Mucosa of descending colon (tissue), 3 donors: Measurements from ENCODE around the gene NEIL3. TPM values are rescaled to one million over a fixed set of nuclear protein-coding genes. Genes with fewer than 3 reads are reported as not detected.

Source experiments
- ATAC-seq: fragments of 200-7000 bp; cut with Tn5 transposase; one replicate; pipeline ENCODE4 v1.9.1; 2020; ENCODE audit warnings: mild to moderate bottlenecking, moderate library complexity
- DNase-seq, 3 donors: peaks; one replicate each; pipeline ENCODE4 v3.0.0-alpha.2; 2020
- H3K36me3 ChIP-seq: fragments of 200-600 bp; one replicate; pipeline ENCODE4 v1.8.0; 2021; ENCODE audit warnings: low read depth, mild to moderate bottlenecking
- H3K4me1 ChIP-seq: fragments of 200-600 bp; one replicate; pipeline ENCODE4 v1.8.0; 2021; ENCODE audit warnings: low read depth, mild to moderate bottlenecking
- H3K4me3 ChIP-seq: fragments of 200-600 bp; one replicate; pipeline ENCODE4 v1.8.0; 2021; ENCODE audit warnings: mild to moderate bottlenecking
- H3K9me3 ChIP-seq: fragments of 200-600 bp; one replicate; pipeline ENCODE4 v1.8.0; 2021; ENCODE audit warnings: mild to moderate bottlenecking
- intact Hi-C, 2 donors: fragments of 100-400 bp; cut with DNase I in 1 of 2; cut with micrococcal nuclease in 1 of 2; formaldehyde crosslinking; loops; one replicate each; pipeline versions ENCODE4 v1.11.0 to v1.11.1; 2022; cut with DNase I, micrococcal nuclease
- total RNA-seq, 3 donors: library from RNA; stranded (reverse); fragmentation: NEBNext Ultra II Directional in 2 of 3; extraction: Animal tissue kit (Norgen Biotek cat#: 25700) in 2 of 3; gene quantifications; one replicate each; pipeline versions ENCODE4 v1.2.1 to v1.2.4, GENCODE V29; 2021 to 2023
- TF ChIP-seq, protein P1 (sequence below): fragments of 200-600 bp; IDR thresholded peaks from one replicate; pipeline ENCODE4 v1.8.0; 2022; ENCODE audit warnings: antibody characterized with exemption, mild to moderate bottlenecking
- donor health status: DM: no; HTN: no; CAD: no; lungs with moderate emphysema.
- donor health status: DM: no; HTN: no; CAD: no.
- donor health status: DM: no; HTN: yes; CAD: no.

NEIL3 gene
- total RNA-seq, 3 donors from 2014 or later = 0.76 to 3.2 (median 1.4) TPM

DNA sequence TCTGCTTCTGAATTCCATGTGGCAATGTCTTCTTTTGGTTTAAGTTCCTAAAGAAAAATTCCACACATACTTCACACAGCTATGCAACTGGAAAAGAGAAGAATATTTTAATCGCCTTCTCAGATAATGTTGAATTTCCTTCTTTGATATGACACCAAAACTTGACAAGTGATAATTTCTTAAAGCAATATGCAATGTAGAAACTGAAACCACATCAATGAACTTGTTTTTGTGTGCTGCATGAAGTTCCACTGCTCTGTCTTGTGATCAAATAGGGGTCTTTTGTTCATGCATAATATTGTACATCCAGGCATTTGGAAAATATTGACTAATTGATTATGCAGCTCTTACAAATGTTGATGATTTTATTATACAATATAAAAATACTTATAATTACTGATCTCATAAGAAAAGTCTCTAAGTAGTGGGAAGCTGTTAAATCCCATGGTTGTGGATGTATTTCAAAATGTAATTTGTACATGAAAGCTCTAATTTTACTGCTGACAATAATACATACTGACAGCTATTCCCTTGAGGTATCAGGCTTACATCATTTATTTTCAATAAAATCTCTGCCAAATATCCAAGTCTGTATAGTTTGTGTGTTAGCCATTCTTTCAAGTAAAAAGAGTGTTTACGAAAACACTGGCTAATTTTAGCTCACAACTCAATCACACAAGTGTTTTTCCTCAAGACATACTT, 76.1 kb downstream of the NEIL3 start:
- intact Hi-C loops = no loop called here
- Histone ChIP-seq H3K36me3 (no peaks in the 10 kb centered on the region), H3K4me3 (no peak overlapping the region), H3K9me3 (no peaks in the 10 kb centered on the region), H3K4me1 (no peaks in the 10 kb centered on the region)
- TF ChIP-seq, protein P1, sequence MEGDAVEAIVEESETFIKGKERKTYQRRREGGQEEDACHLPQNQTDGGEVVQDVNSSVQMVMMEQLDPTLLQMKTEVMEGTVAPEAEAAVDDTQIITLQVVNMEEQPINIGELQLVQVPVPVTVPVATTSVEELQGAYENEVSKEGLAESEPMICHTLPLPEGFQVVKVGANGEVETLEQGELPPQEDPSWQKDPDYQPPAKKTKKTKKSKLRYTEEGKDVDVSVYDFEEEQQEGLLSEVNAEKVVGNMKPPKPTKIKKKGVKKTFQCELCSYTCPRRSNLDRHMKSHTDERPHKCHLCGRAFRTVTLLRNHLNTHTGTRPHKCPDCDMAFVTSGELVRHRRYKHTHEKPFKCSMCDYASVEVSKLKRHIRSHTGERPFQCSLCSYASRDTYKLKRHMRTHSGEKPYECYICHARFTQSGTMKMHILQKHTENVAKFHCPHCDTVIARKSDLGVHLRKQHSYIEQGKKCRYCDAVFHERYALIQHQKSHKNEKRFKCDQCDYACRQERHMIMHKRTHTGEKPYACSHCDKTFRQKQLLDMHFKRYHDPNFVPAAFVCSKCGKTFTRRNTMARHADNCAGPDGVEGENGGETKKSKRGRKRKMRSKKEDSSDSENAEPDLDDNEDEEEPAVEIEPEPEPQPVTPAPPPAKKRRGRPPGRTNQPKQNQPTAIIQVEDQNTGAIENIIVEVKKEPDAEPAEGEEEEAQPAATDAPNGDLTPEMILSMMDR = no peak
- ATAC-seq (no peak), DNase-seq (no peak)

DNA sequence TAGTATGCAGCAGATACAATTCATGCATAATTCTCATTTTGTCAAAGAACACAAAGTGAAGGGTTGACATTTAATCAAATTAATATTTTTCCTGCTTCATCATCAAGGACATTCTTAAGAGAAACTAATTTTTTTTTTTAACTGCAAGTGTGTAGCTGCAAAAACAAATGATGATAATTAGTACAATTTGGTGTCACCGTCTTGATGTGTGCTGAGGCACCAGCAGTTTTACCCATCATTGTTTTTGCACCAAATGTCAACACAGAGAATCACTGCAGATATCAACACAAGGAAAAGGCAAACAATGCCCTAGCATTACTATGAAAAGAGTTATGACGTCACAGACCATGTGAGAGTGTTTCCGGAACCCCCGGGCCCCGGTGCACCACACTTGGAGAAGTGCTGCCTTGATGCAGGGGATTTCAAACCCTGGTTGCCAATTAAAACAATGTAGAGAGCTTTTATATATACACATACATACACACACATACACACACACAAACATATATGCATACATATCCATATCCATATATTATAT, 76.7 kb downstream of the NEIL3 start:
- intact Hi-C loops = no loop called here
- H3K36me3 ChIP-seq = no peaks in the 10 kb centered on the region
- ATAC-seq (no peak), DNase-seq (no peak)
- H3K4me3 ChIP-seq = no peak overlapping the region
- H3K4me1 ChIP-seq = no peaks in the 10 kb centered on the region
- TF ChIP-seq, protein P1 = no peak
- H3K9me3 ChIP-seq = no peaks in the 10 kb centered on the region

DNA sequence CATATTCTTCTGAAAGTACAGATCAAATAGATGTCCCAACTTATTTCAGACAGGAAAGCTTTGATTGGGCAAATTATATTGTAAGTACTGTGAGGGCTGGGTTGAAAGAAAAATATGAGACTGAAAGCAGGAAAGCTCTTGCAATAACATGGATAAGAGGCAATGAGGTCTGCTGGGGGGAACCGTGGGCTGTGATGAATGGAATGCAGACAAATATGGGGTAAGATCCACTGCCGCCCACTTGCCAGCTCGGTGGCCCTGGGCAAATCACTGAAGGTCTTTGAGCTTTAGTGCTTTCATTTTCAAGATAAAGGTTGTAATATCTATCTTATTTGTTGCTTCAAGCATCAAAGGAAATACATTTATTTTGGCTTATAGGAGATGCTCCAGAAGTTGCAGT, 81.6 kb downstream of the NEIL3 start:
- intact Hi-C loops = no loop called here
- no peak for DNase-seq

DNA sequence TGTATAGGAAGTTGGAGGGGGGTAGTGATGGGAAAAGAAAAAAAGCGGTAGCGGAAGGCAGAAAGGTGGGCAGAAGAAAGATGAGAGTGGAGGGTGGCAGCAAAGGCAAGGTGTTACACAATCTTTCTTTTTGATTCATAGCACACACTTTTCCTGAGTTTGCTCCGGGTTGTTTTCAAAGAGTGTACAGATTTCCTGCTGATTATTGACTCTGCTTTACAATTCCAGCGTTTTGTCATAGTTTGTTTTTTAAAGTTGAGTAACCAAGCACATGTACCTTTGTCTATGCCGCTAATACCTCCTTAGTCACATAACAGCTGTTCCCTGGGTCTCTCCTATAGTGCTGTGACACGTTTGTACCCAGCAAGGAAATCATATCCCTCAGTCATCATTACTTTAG, 82.3 kb downstream of the NEIL3 start:
- Histone ChIP-seq H3K4me3 (no peak overlapping the region), H3K4me1 (no peaks in the 10 kb centered on the region), H3K36me3 (no peaks in the 10 kb centered on the region), H3K9me3 (no peaks in the 10 kb centered on the region)
- intact Hi-C loops = no loop called here
- DNase-seq = no peak
- TF ChIP-seq, protein P1 = no peak
- no peak for ATAC-seq

More for the DNA sequence above, 81.6 kb downstream of the NEIL3 start:
- TF ChIP-seq, protein P1 = no peak
- no peaks in the 10 kb centered on the region for H3K36me3 ChIP-seq
- no peaks in the 10 kb centered on the region for H3K9me3 ChIP-seq
- no peaks in the 10 kb centered on the region for H3K4me1 ChIP-seq
- no peak for ATAC-seq
- H3K4me3 ChIP-seq = no peak overlapping the region

DNA sequence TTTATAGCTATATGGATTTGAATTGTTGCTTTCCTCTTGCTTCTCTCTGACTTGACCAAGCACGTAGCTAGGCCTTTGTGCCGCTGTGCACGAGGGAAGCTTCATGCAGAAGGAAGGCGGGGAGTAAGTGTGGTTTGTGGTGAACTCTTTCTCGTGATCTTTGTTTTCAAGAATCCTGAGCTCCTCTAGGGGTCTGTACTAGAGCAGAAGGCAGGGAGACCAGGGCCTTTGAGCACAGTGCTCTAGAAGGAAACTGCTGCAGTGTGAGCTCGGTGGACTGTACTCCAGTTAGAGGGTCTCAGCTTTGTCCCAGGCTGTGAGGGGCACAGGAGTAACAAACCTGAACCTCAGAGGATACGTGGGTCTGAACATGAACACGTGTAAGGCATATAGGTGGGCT, 83.6 kb downstream of the NEIL3 start:
- Histone ChIP-seq H3K36me3 (no peaks in the 10 kb centered on the region), H3K4me1 (no peaks in the 10 kb centered on the region), H3K9me3 (no peaks in the 10 kb centered on the region), H3K4me3 (no peak overlapping the region)
- no peak for DNase-seq
- intact Hi-C loops = no loop called here
- TF ChIP-seq, protein P1 = no peak
- ATAC-seq = no peak
